CD4-positive, alpha-beta T cell treated with Interleukin-15 for 4 hours (primary cell): ENCODE results near the gene SDHC.

Experiments used
- DNase-seq: peaks from one replicate; pipeline ENCODE4 v3.0.0-alpha.2; 2020; ENCODE audit warnings: low spot score

Gene SDHC

DNA sequence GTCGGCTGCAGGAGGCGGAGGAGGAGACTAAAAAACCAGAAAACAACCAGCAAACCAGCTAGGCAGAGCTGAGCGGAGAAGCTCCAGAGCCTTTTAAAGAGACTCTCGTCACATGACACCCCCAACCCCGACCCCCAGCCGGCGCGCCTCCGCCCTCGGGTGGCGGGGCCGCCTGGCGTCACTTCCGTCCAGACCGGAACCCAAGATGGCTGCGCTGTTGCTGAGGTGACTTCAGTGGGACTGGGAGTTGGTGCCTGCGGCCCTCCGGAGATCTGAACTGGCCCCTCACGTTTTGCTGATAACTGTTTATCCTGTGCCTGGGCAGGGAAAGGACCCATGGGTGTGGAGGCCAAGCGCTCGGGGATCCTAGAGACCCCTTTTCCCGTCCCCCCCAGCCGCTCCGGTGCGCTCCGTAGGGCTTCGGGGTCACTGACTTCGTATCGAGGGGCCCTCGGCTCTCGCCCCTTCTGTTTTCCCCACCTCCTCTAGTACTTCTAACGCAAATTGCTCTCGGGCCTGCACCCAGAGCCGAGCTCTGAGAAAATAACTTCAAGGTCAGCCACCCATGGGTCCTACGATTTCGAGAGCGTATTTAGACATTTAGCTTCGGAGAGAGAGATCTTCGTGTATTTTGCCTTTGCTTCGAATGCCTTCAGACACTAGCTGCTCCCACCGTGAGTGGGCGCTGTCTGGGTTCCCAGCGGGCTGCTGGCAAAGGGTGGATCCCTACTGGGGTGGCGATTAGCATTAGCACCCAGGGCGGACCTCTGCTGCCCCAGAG lies at the start of gene SDHC:
SDHC (plus strand) TSS at position 181 of the 781 bp plus-strand sequence; CDS start at position 206, 25 bp downstream.
- peak; percentile 89 for DNase-seq

DNA sequence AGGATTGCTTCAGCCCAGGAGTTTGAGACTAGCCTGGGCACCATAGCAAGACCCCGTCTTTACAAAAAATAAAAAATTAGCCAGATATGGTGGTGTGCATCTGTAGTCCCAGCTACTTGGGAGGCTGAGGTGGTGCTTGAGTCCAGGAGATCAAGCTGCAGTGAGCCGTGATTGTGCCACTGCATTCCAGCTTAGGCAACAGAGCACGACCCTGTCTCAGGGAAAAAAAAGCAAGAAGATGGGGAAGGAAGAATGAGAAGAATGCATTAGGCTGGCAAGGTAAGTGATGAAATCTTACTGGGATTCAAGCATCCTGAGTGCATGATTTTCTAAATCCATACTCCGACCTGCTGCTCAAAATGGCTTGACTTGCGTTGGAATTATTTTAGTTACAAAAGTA lies 48.9 kb upstream of the SDHC start:
- no peak for DNase-seq

DNA sequence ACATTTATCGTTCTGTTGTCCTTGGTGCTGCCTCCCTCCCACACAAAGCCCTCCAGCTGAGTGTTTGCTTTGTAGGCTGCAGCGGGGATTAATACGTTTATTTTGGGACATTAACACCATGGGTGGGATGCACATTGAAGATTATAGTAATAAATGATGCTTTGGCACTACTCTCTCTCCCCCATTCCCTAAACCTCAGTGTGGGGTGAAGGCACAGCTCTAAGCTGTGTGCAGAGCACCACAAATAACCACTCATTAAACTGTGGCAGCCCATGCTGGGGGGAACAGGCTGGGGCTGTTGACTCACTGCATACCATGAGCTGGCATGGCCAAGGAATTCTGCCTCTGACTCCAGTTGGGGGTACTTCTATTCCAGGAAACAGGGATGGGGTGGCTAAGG lies 48.0 kb upstream of the SDHC start:
- DNase-seq = no peak

- DNase-seq = no peak
These were observed 47.3 kb upstream of the SDHC start for GRCh38 chr1:161266836-161267235.

GRCh38 chr1:161267321-161267720 lies 46.9 kb upstream of the SDHC start:
- no peak for DNase-seq

GRCh38 chr1:161273402-161273801 lies 40.8 kb upstream of the SDHC start:
- no peak for DNase-seq

GRCh38 chr1:161274874-161275273 lies 39.3 kb upstream of the SDHC start:
- no peak for DNase-seq

- DNase-seq = no peak
These were observed 31.2 kb upstream of the SDHC start for GRCh38 chr1:161282991-161283390.

- DNase-seq = no peak
These were observed 29.1 kb upstream of the SDHC start for GRCh38 chr1:161285113-161285512.

DNA sequence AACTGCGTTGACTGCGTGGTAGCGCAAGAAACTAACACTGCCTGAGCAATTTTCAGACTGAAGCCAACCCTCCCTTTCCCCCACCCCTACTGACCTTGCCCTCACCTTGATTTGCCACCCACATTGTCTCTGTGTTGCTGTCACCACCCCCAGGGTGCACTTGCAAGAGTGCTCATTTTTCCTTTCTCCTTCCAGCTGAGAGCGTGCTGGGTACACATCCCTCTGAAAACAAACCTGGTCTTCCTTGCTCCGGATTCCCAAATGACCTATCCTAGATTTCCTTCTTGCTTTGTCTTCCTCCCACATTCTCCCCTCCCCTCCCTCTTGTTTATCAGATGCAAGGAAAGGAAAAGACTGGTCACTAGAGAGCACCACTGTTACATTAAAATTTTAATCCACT lies 28.7 kb upstream of the SDHC start:
- no peak for DNase-seq

GRCh38 chr1:161287482-161288054 lies 26.6 kb upstream of the SDHC start:
- DNase-seq = no peak

DNA sequence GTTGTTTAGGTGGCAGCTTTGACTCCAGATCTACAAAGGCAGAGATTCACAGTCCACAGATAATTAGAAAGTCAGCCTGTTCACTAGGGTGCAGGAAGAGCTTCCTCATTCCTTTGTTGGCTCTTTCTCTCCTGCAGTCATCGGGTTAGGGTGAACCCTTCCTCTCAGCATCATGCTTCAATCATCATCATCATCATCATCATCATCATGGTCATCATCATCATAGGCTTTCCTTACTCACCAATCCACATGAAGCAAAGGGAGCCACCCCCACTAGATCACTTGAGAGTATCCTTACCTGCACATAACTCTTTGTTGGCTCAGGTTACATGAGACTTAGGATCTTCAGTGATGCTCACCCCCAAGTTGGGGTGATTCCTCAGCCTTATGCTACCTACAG lies 23.4 kb upstream of the SDHC start:
- no peak for DNase-seq

GRCh38 chr1:161297415-161297814 lies 16.8 kb upstream of the SDHC start:
- DNase-seq = no peak

DNA sequence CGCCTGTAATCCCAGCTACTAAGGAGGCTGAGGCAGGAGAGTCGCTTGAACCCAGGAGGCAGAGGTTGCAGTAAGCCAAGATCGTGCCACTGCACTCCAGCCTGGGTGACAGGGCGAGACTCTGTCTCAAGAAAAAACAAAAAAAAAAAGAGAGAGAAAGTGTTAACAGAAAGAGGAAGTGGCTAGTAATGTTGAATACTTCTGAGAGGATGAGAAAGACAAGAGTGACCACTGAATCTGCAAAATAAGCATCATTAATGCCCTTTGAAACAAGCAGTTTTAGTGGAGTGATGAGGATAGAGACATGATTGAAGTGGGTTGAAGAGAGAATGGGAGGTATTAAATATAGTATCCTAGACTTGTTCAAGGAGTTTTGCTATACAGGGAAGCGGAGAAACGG lies 16.1 kb upstream of the SDHC start:
- DNase-seq = no peak

GRCh38 chr1:161299347-161299746 lies 14.8 kb upstream of the SDHC start:
- DNase-seq = no peak

- no peak for DNase-seq
These were observed 13.7 kb upstream of the SDHC start for GRCh38 chr1:161300478-161300877.

DNA sequence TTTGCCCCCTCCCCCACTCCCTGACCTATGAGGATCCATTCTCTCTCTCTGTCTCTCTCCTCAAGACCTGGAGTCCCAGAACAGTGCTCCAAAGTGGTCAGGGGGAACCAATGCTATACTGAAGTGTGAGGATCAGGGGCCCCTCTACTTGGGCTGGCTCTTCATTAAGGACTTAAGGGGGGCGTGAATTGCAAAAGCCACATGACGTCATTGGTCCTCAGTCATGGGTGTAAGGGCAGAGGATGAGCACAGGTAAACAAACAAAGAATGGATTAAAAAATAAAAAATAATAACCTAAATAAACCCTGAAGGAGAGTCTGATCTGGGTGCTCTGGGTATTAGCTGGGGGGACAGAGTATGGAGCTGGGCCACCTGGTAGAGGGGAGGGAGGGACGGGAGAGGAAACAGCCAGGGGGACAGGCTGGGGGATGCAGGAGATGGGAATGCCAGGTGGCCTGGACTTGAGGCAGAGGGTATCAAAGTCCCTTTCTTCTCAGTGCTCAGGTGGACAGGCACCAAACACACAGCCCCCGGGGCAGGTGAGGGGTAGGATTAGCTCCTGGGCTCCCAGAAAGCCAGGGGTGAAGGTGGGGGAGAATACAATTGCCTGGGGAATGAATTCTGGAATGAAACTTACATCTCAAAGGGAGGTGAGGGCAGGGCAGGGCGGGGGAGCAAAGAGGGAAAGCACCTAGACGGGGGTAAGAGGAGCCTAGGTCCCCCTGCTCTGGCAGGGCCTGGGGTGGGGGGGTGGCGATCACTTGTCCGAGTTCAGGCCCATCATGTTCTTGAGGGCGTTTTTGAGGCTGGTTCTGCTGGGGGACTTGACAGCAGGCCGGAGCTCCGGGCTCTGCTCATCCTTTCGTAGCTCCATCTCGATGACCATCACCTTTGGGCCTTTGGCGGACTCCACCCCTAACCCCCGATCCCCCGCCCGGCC lies 9.0 kb upstream of the SDHC start:
- DNase-seq = no peak

DNA sequence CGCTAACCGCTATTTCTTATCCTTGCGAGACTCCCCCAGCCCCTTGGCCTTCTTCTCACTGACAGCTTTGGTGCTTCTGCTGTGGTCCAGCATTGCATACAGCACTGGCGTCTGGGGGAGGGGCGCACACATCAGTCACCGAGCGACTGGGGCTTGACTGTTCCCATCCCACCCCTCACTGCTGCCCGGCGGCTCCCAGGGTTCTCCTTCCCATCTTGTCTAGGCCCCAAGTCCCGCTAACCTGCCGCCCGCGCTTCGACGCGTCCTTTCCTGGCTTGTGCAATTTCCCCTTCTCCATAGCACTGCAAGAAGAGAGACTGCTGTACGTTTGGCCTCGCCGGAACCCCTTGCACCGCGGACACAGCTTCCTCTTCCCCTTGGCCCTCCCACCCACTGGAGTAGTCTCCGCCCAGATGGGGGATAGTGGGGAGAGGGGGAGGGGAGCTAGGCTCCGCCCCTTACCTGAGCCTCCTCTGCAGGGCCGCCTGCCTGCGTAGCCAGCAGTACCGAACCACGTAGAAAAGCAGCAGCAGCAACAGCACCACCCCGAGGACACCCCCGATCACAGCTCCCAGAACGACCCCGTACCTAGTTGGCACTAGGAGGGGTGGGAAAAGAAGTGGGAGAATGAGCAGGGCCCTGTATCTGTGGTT lies 8.2 kb upstream of the SDHC start:
- peak; percentile 91 for DNase-seq

GRCh38 chr1:161307230-161307768 lies 6.9 kb upstream of the SDHC start:
- peak; percentile 6 for DNase-seq

DNA sequence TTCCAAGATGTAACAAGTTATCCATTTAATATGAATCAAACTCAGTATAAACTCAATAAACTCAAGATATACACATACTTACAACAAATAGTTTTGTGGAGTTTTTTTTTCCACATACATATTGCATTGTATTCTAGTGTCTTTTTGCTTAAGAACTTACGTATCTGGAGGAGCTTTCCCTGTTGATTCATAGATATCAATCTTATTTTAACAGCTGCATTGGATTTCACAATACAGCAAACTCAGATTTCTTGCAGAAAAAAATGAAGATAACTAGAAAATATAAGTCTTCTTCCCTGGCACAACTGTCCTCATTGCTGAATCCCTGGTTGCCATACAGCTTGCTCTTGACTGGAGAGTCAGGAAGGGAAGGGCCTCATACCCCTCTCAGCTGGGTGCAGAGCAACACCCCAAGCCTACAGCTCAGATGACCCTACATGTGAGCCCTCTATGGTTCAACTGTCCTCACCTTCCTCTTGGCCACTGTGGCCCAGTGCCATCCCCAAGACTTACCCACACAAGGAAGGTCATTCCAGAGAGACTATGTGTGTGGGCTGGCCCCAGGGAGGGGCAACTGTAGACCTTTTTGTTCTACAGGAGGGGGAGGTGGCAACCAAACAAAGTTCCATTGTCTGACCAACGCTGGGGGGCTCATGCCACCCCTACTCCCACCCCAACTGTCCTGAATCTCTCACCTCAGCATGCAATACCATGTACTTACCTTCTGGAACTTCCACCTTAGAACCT lies 6.1 kb upstream of the SDHC start:
- DNase-seq = no peak

GRCh38 chr1:161309868-161310267 lies 4.3 kb upstream of the SDHC start, which contains the start of gene MPZ:
Gene MPZ (minus strand): TSS chr1:161309968. CDS start chr1:161309905, 63 bp downstream.
- DNase-seq = no peak
